ENCODE results near the gene PROB1. TPM values are rescaled to one million over a fixed set of nuclear protein-coding genes. Genes with fewer than 3 reads are reported as not detected.

Gene PROB1
- total and polyA plus RNA-seq, 2 of the 8 experiments (the other 6 are each of a cell fraction or from before 2014, with no cell fraction given), result 0.89 to 3.1 TPM

GRCh38 chr5:139403787-139404483, 9.0 kb upstream of the PROB1 start, which contains the start of gene SPATA24 (continued):
- peak; percentile 40 to 95; a peak in 3 of 4 replicates for TF ChIP-seq SIN3A (conservative IDR thresholded peaks at IDR 0.05 in 1 of 2, IDR thresholded peaks at IDR 0.05 in 1 of 2; ENCODE audit: low read depth in 1 of 2, low read length in 2 of 2)
- no peak for TF ChIP-seq HDAC6 (IDR thresholded peaks at IDR 0.05; ENCODE audit: low read depth, low read length)
- no peak for TF ChIP-seq SIRT6 (IDR thresholded peaks at IDR 0.05; ENCODE audit: low read length)
- TF ChIP-seq NANOG (IDR thresholded peaks at IDR 0.05; ENCODE audit: insufficient read depth, low read depth, low read length, poor library complexity, severe bottlenecking), result no peak
- TF ChIP-seq BACH1 (IDR thresholded peaks at IDR 0.05; ENCODE audit: low read length), result no peak
- TF ChIP-seq EZH2 (IDR thresholded peaks at IDR 0.05; ENCODE audit: low read depth, low read length, severe bottlenecking), result no peak
- TF ChIP-seq CREB1 (IDR thresholded peaks at IDR 0.05), result peak; percentile 91
- peak; percentile 22; the same call in 1 of the 2 replicates for TF ChIP-seq JUND (IDR thresholded peaks at IDR 0.05; ENCODE audit: low read length)
- TF ChIP-seq ATF2 (IDR thresholded peaks at IDR 0.05; ENCODE audit: low read length), result peak; percentile 76
- peak; percentile 72 for TF ChIP-seq KDM4A (IDR thresholded peaks at IDR 0.05; ENCODE audit: low read depth, low read length, severe bottlenecking)
- peak; percentile 22; the same call in 1 of the 2 replicates for TF ChIP-seq CHD2 (IDR thresholded peaks at IDR 0.05; ENCODE audit: low read length)
- no peak for TF ChIP-seq TCF12 (IDR thresholded peaks at IDR 0.05; ENCODE audit: low read depth, low read length)
- no peak for TF ChIP-seq JUN (IDR thresholded peaks at IDR 0.05; ENCODE audit: low read depth, low read length)
- TF ChIP-seq BRCA1 (IDR thresholded peaks at IDR 0.05; ENCODE audit: low read depth, low read length), result no peak
- peak; percentile 97 for TF ChIP-seq YY1 (IDR thresholded peaks at IDR 0.05; ENCODE audit: low read depth, low read length)
- TF ChIP-seq CBX5 (IDR thresholded peaks at IDR 0.05; ENCODE audit: low read depth, low read length), result no peak
- peak; percentile 78 for TF ChIP-seq PHF8 (conservative IDR thresholded peaks at IDR 0.05; ENCODE audit: low read depth, low read length)
- peak; percentile 51 for TF ChIP-seq SAP30 (IDR thresholded peaks at IDR 0.05; ENCODE audit: insufficient read depth, insufficient replicate concordance, low read length)
- TF ChIP-seq KDM1A (IDR thresholded peaks at IDR 0.05; ENCODE audit: borderline replicate concordance, low read length), result no peak
- no peak for TF ChIP-seq CTCF (IDR thresholded peaks at IDR 0.05; ENCODE audit: control extremely low read depth in 1 of 3, insufficient read depth in 1 of 3, low read depth in 1 of 3, low read length in 3 of 3)
